Lung (tissue), 12 donors: ENCODE data around the gene ADCY5. TPM values are rescaled to one million over a fixed set of nuclear protein-coding genes. Genes with fewer than 3 reads are reported as not detected.

ENCODE experiments used
- ATAC-seq: fragments of 200-7000 bp; cut with Tn5 transposase; one replicate; pipeline ENCODE4 v1.9.1; 2020; ENCODE audit warnings: moderate number of reproducible peaks; ENCODE audit not compliant: insufficient read depth, low FRiP score
- DNase-seq, 3 donors: peaks; one replicate each; pipeline ENCODE4 v3.0.0-alpha.2; 2013 to 2017
- H3K27ac ChIP-seq, 2 donors: one replicate each; pipeline ENCODE4 v1.5.1; 2013; ENCODE audit warnings: mild to moderate bottlenecking in 2 of 2, moderate library complexity in 2 of 2, control low read depth in 1 of 2, inconsistent platforms in 1 of 2, low read depth in 1 of 2, low read length in 1 of 2
- H3K27me3 ChIP-seq, 3 donors: one replicate each; pipeline ENCODE4 v1.5.1; 2013; ENCODE audit warnings: low read length in 2 of 3; ENCODE audit not compliant: control insufficient read depth in 3 of 3, insufficient read depth in 3 of 3
- H3K36me3 ChIP-seq, 4 donors: one replicate each; pipeline ENCODE4 v1.5.1; 2013; ENCODE audit warnings: low read length in 4 of 4, mild to moderate bottlenecking in 1 of 4, moderate library complexity in 1 of 4; ENCODE audit not compliant: control insufficient read depth in 4 of 4, insufficient read depth in 4 of 4
- H3K4me1 ChIP-seq, 5 donors: one replicate each; pipeline ENCODE4 v1.5.1; 2013; ENCODE audit warnings: low read length in 5 of 5, mild to moderate bottlenecking in 2 of 5, moderate library complexity in 1 of 5; ENCODE audit not compliant: control insufficient read depth in 5 of 5, insufficient read depth in 5 of 5
- H3K4me3 ChIP-seq: one replicate; pipeline ENCODE4 v1.5.1; 2013; ENCODE audit warnings: mild to moderate bottlenecking, control low read depth, moderate library complexity
- H3K9ac ChIP-seq, 2 donors: one replicate each; pipeline ENCODE4 v1.5.1; 2013; ENCODE audit warnings: low read length in 2 of 2, control low read depth in 1 of 2; ENCODE audit not compliant: insufficient read depth in 1 of 2
- H3K9me3 ChIP-seq, 4 donors: one replicate each; pipeline ENCODE4 v1.5.1; 2013; ENCODE audit warnings: low read length in 3 of 4, mild to moderate bottlenecking in 1 of 4, moderate library complexity in 1 of 4; ENCODE audit not compliant: control insufficient read depth in 4 of 4, insufficient read depth in 3 of 4
- WGBS, 2 donors: extraction: QIAGEN DNeasy Blood & Tissue Kit; methylation state at CpG; one replicate each; pipeline ENCODE4 v1.1.7; 2013; 5-methylcytosine and 5-hydroxymethylcytosine counted together
- polyA plus RNA-seq, 2 donors: library from polyadenylated mRNA; stranded (reverse); fragments of 200-250 nt; gene quantifications; one replicate each; pipeline ENCODE4 v1.2.1, GENCODE V29; 2013
- total RNA-seq, 2 donors: library from RNA; depleted of rRNA in 1 of 2; stranded (reverse); fragments of >200 nt in 1 of 2; gene quantifications; one replicate each; pipeline ENCODE4 v1.2.1, GENCODE V29; 2014 to 2021
- TF ChIP-seq, protein P1 (sequence below): IDR thresholded peaks from 2 replicates; pipeline ENCODE4 v1.5.1; 2012; ENCODE audit warnings: mild to moderate bottlenecking; ENCODE audit errors: control extremely low read depth, extremely low read depth
- donor health status: control.
- donor health status: control.
- donor health status: Bipolar disorder and iron deficiency.
- donor health status: healthy.
- donor health status: DM: yes; HTN: yes; CAD: no.

ADCY5 gene
- total and polyA plus RNA-seq, 4 donors = 1.2 to 8.4 (median 2.4) TPM

GRCh38 chr3:123388811-123389627 is 59.9 kb downstream of the ADCY5 start:
- H3K36me3 ChIP-seq = no peaks in the 10 kb centered on the region
- H3K27me3 ChIP-seq = no peaks in the 10 kb centered on the region
- H3K4me3 ChIP-seq = no peak overlapping the region
- peak overlapping the region in 1 of 2 donors; percentile 53 for H3K27ac ChIP-seq
- 74 to 78% methylated on average over 15 of the region's 15 CpGs for WGBS, 2 donors
- no peak overlapping the region for H3K9ac ChIP-seq
- ATAC-seq (no peak), DNase-seq (no peak)
- TF ChIP-seq, protein P1, sequence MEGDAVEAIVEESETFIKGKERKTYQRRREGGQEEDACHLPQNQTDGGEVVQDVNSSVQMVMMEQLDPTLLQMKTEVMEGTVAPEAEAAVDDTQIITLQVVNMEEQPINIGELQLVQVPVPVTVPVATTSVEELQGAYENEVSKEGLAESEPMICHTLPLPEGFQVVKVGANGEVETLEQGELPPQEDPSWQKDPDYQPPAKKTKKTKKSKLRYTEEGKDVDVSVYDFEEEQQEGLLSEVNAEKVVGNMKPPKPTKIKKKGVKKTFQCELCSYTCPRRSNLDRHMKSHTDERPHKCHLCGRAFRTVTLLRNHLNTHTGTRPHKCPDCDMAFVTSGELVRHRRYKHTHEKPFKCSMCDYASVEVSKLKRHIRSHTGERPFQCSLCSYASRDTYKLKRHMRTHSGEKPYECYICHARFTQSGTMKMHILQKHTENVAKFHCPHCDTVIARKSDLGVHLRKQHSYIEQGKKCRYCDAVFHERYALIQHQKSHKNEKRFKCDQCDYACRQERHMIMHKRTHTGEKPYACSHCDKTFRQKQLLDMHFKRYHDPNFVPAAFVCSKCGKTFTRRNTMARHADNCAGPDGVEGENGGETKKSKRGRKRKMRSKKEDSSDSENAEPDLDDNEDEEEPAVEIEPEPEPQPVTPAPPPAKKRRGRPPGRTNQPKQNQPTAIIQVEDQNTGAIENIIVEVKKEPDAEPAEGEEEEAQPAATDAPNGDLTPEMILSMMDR = no peak
- no peaks in the 10 kb centered on the region for H3K9me3 ChIP-seq
- peaks cover 0 to 58% (median 18%) of the 10 kb centered on the region in 5 donors for H3K4me1 ChIP-seq

DNA sequence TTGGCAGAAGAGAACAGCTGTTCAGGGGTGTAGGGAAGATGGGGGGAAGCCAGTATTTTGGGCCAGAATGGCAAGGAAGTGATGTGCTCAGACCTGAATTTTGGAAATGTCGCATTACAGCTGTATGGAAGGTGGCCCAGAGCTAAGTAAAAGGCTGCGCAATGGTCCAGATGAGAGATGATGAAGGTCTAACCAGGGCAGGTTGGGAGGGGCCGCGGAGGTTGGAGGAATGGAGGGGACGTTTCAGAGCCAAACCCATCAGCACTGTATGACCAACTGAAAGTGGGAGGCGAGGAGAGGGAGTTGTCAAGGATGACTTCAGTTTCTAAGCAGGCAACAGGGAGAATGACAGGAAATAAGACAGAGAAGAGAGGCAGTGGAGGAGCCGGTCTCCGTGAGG is 60.8 kb downstream of the ADCY5 start:
- Histone ChIP-seq H3K9me3 (no peaks in the 10 kb centered on the region), H3K9ac (no peak overlapping the region), H3K27ac (peak overlapping the region in 1 of 2 donors; percentile 53), H3K36me3 (no peaks in the 10 kb centered on the region), H3K27me3 (no peaks in the 10 kb centered on the region), H3K4me3 (no peak overlapping the region), H3K4me1 (peaks cover 4 to 65% (median 28%) of the 10 kb centered on the region in 5 donors)
- DNase-seq = no peak
- WGBS, 2 donors = 88 to 95% methylated on average over 8 of the region's 8 CpGs
- no peak for ATAC-seq
- TF ChIP-seq, protein P1 = no peak

DNA sequence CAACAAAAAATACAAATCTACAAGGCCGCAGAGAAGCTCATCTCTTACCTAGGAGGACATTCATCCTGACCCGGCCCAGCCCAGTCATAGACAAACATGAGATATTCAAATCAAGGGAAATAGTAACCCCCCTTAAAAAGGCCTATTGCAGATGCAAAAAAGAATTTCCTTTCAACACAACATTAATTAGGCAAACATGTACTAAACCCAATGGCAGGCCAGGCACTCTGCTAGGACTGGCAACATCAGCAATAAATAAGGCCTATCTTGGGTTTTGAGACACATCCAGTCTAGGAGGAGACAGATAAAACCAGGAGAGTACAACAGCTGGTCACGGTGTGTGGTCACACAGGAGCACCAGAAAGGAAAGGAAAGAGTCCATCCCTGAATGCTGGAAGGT is 61.4 kb downstream of the ADCY5 start:
- H3K9me3 ChIP-seq = no peaks in the 10 kb centered on the region
- TF ChIP-seq, protein P1 = no peak
- H3K4me3 ChIP-seq = no peak overlapping the region
- no peak for ATAC-seq
- H3K27me3 ChIP-seq = no peaks in the 10 kb centered on the region
- DNase-seq = peak in 2 of 3 donors; percentile 49 to 50
- H3K27ac ChIP-seq = peak overlapping the region in 1 of 2 donors; percentile 88
- H3K4me1 ChIP-seq = peaks cover 4 to 64% (median 28%) of the 10 kb centered on the region in 5 donors
- 81 to 93% methylated on average over 3 of the region's 3 CpGs for WGBS, 2 donors
- no peak overlapping the region for H3K9ac ChIP-seq
- no peaks in the 10 kb centered on the region for H3K36me3 ChIP-seq
